HG03097 (cell line): ENCODE results near the gene HCRTR1.

Experiments
- ATAC-seq: cut with Tn5 transposase; IDR thresholded peaks from one replicate; pipeline ENCODE4 v1.9.1; 2021; ENCODE audit not compliant: unreplicated experiment, low FRiP score

HCRTR1 gene

GRCh38 chr1:31663622-31664452 lies 46.3 kb downstream of the HCRTR1 start:
- ATAC-seq = no peak

- no peak for ATAC-seq
These were observed 47.0 kb downstream of the HCRTR1 start for GRCh38 chr1:31664528-31664927.

- no peak for ATAC-seq
These were observed 47.9 kb downstream of the HCRTR1 start for GRCh38 chr1:31665234-31665878.

GRCh38 chr1:31666263-31666963 lies 48.9 kb downstream of the HCRTR1 start:
- ATAC-seq = no peak

GRCh38 chr1:31667065-31667785 lies 49.7 kb downstream of the HCRTR1 start:
- no peak for ATAC-seq

- ATAC-seq = no peak
These were observed 50.9 kb downstream of the HCRTR1 start for GRCh38 chr1:31668303-31668883.

GRCh38 chr1:31669433-31669785 lies 51.9 kb downstream of the HCRTR1 start:
- ATAC-seq = no peak

- ATAC-seq = no peak
These were observed 52.5 kb downstream of the HCRTR1 start for GRCh38 chr1:31669786-31670592.

GRCh38 chr1:31670593-31670964 lies 53.1 kb downstream of the HCRTR1 start:
- ATAC-seq = no peak

GRCh38 chr1:31671147-31671546 lies 53.7 kb downstream of the HCRTR1 start:
- ATAC-seq = no peak

GRCh38 chr1:31671561-31672201 lies 54.2 kb downstream of the HCRTR1 start:
- ATAC-seq = no peak

- ATAC-seq = no peak
These were observed 55.5 kb downstream of the HCRTR1 start for GRCh38 chr1:31672986-31673385.

- no peak for ATAC-seq
These were observed 55.9 kb downstream of the HCRTR1 start for GRCh38 chr1:31673433-31673832.

- ATAC-seq = no peak
These were observed 57.1 kb downstream of the HCRTR1 start for GRCh38 chr1:31674626-31675025.

GRCh38 chr1:31675161-31675560 lies 57.7 kb downstream of the HCRTR1 start:
- ATAC-seq = no peak

- ATAC-seq = no peak
These were observed 58.3 kb downstream of the HCRTR1 start for GRCh38 chr1:31675756-31676155.
